IMR-90 (cell line): Measurements from ENCODE around the gene APC. TPM values are rescaled to one million over a fixed set of nuclear protein-coding genes. Genes with fewer than 3 reads are reported as not detected.

Source experiments
- ATAC-seq: fragments of 200-7000 bp; cut with Tn5 transposase; 2 replicates; pipeline ENCODE4 v1.9.1; 2020; ENCODE audit warnings: low read depth, mild to moderate bottlenecking, moderate library complexity
- BruUV-seq: library from RNA; stranded (reverse); fragments of 400-500 nt; replicated peaks from 2 replicates; lab custom pipeline; 2021; lab: Mats Ljungman, UMichigan
- CTCF ChIA-PET: fragments of 300-600 bp; formaldehyde crosslinking; extraction: SDS; loops from one replicate; lab custom pipeline; 2021; ENCODE audit warnings: antibody characterized with exemption; lab: Yijun Ruan, JAX
- POLR2A ChIA-PET: fragments of 300-600 bp; sonication (Branson Sonifier 250); formaldehyde crosslinking; loops from one replicate; lab custom pipeline; 2022; ENCODE audit warnings: antibody characterized with exemption; ENCODE audit not compliant: unreplicated experiment; lab: Charles Lee
- DNase-seq: peaks from one replicate; pipeline ENCODE4 v3.0.0; 2013
- H2AFZ ChIP-seq: replicated peaks from 2 replicates; pipeline ENCODE3; 2013; ENCODE audit warnings: low read length, mild to moderate bottlenecking; ENCODE audit not compliant: poor library complexity
- H2AK5ac ChIP-seq: 2 replicates; pipeline ENCODE4 v1.6.1; 2013; ENCODE audit warnings: low read depth, low read length, inconsistent platforms
- H2AK9ac ChIP-seq: replicated peaks from 2 replicates; pipeline ENCODE3; 2013; ENCODE audit warnings: mild to moderate bottlenecking, low read depth, low read length, moderate library complexity; ENCODE audit not compliant: poor library complexity
- H2BK120ac ChIP-seq: 2 replicates; pipeline ENCODE4 v1.6.1; 2013; ENCODE audit warnings: low read depth, low read length, inconsistent platforms
- H2BK15ac ChIP-seq: 3 replicates; pipeline ENCODE4 v1.6.1; 2013; ENCODE audit warnings: low read depth, low read length, inconsistent platforms
- H2BK20ac ChIP-seq: 2 replicates; pipeline ENCODE4 v1.6.1; 2013; ENCODE audit warnings: low read depth, mild to moderate bottlenecking, inconsistent platforms, low read length, moderate library complexity
- H2BK5ac ChIP-seq: 2 replicates; pipeline ENCODE4 v1.6.1; 2013; ENCODE audit warnings: mild to moderate bottlenecking, low read depth, low read length, inconsistent platforms; ENCODE audit not compliant: poor library complexity, severe bottlenecking
- H3K14ac ChIP-seq: replicated peaks from 2 replicates; pipeline ENCODE4 v1.6.1; 2013; ENCODE audit warnings: low read depth, low read length, inconsistent platforms
- H3K18ac ChIP-seq: 2 replicates; pipeline ENCODE4 v1.6.1; 2013; ENCODE audit warnings: low read depth, low read length, control low read depth
- H3K23ac ChIP-seq: 2 replicates; pipeline ENCODE4 v1.6.1; 2013; ENCODE audit warnings: low read depth, low read length, inconsistent platforms
- H3K27ac ChIP-seq: 2 replicates; pipeline ENCODE4 v1.5.1; 2013; ENCODE audit warnings: mild to moderate bottlenecking, control low read depth, low read length; ENCODE audit not compliant: insufficient read depth
- H3K27me3 ChIP-seq: 2 replicates; pipeline ENCODE4 v1.6.1; 2013; ENCODE audit warnings: low read length; ENCODE audit not compliant: control insufficient read depth, insufficient read depth
- H3K36me3 ChIP-seq: 2 replicates; pipeline ENCODE4 v1.6.1; 2013; ENCODE audit warnings: low read length, mixed read lengths; ENCODE audit not compliant: control insufficient read depth, insufficient read depth
- H3K4ac ChIP-seq: 2 replicates; pipeline ENCODE4 v1.6.1; 2013; ENCODE audit warnings: low read depth, low read length, inconsistent platforms
- H3K4me1 ChIP-seq: 2 replicates; pipeline ENCODE4 v1.6.1; 2013; ENCODE audit warnings: low read length, mixed read lengths; ENCODE audit not compliant: control insufficient read depth, insufficient read depth
- H3K4me2 ChIP-seq: 2 replicates; pipeline ENCODE4 v1.6.1; 2013; ENCODE audit warnings: low read depth, mild to moderate bottlenecking, control low read depth, low read length, moderate library complexity
- H3K4me3 ChIP-seq: 2 replicates; pipeline ENCODE4 v1.5.1; 2013; ENCODE audit warnings: low read depth, mild to moderate bottlenecking, control low read depth, low read length, moderate library complexity; ENCODE audit not compliant: insufficient read depth
- H3K56ac ChIP-seq: 2 replicates; pipeline ENCODE4 v1.6.1; 2013; ENCODE audit warnings: low read length, inconsistent platforms; ENCODE audit not compliant: insufficient read depth; ENCODE audit errors: extremely low read depth
- H3K79me1 ChIP-seq, 2 experiments: 2 replicates each; pipeline ENCODE4 v1.6.1; 2013; ENCODE audit warnings: low read length in 2 of 2, inconsistent platforms in 1 of 2, low read depth in 1 of 2
- H3K9ac ChIP-seq: 2 replicates; pipeline ENCODE4 v1.6.1; 2013; ENCODE audit warnings: low read depth, low read length, control low read depth
- H3K9me1 ChIP-seq: 2 replicates; pipeline ENCODE4 v1.6.1; 2013; ENCODE audit warnings: low read length, inconsistent platforms; ENCODE audit not compliant: insufficient read depth
- H3K9me3 ChIP-seq: 2 replicates; pipeline ENCODE4 v1.6.1; 2013; ENCODE audit warnings: low read length; ENCODE audit not compliant: control insufficient read depth, insufficient read depth
- H4K20me1 ChIP-seq: 2 replicates; pipeline ENCODE4 v1.6.1; 2013; ENCODE audit warnings: low read length, inconsistent platforms; ENCODE audit not compliant: insufficient read depth
- H4K5ac ChIP-seq: 2 replicates; pipeline ENCODE4 v1.6.1; 2013; ENCODE audit warnings: mild to moderate bottlenecking, low read depth, low read length, control low read depth
- H4K8ac ChIP-seq, 2 experiments: 2 replicates each; pipeline ENCODE4 v1.6.1; 2013; ENCODE audit warnings: low read depth in 2 of 2, low read length in 2 of 2, control low read depth in 1 of 2, inconsistent platforms in 1 of 2
- H4K91ac ChIP-seq: 2 replicates; pipeline ENCODE4 v1.6.1; 2013; ENCODE audit warnings: low read depth, low read length, inconsistent platforms; ENCODE audit not compliant: insufficient read depth
- BHLHE40 ChIP-seq: fragments of 150-350 bp; IDR thresholded peaks from 2 replicates; pipeline ENCODE4 v1.6.1; 2016; ENCODE audit warnings: mild to moderate bottlenecking, low read depth, low read length
- CHD1 ChIP-seq: IDR thresholded peaks from 2 replicates; pipeline ENCODE4 v1.6.1; 2012; ENCODE audit warnings: low read depth, low read length, improper control_type of control experiment
- MAFK ChIP-seq: IDR thresholded peaks from 2 replicates; pipeline ENCODE4 v1.6.1; 2012; ENCODE audit warnings: low read depth, low read length, improper control_type of control experiment
- MXI1 ChIP-seq: IDR thresholded peaks from 2 replicates; pipeline ENCODE4 v1.6.1; 2012; ENCODE audit warnings: low read depth, mild to moderate bottlenecking, low read length, moderate library complexity, borderline replicate concordance
- RFX5 ChIP-seq: IDR thresholded peaks from 2 replicates; pipeline ENCODE4 v1.8.0; 2012; ENCODE audit warnings: low read depth, mild to moderate bottlenecking, low read length, moderate library complexity
- dilution Hi-C: fragments of 300-500 bp; cut with HindIII; formaldehyde crosslinking; loops from one replicate; pipeline ENCODE4 v1.14.3; 2018; ENCODE audit warnings: low sequenced_read_pairs; ENCODE audit not compliant: unreplicated experiment
- in situ Hi-C: fragments of 300-500 bp; cut with MboI; formaldehyde crosslinking; loops from 3 replicates; pipeline ENCODE4 v1.14.3; 2019; ENCODE audit warnings: low sequenced_read_pairs, inconsistent platforms, mixed read lengths
- intact Hi-C: fragments of 100-400 bp; cut with micrococcal nuclease; formaldehyde crosslinking; loops from 2 replicates; pipeline ENCODE4 v1.10.0; 2022
- polyA plus RNA-seq, 3 experiments: library from polyadenylated mRNA; depleted of rRNA; stranded (reverse); fragments of >200 nt; gene quantifications; 2 replicates each; pipeline ENCODE4 v1.2.3, GENCODE V29; 2012; ENCODE audit warnings: low replicate concordance in 1 of 3
- total RNA-seq: library from RNA; depleted of rRNA; stranded (reverse); fragments of >200 nt; gene quantifications from 2 replicates; pipeline ENCODE4 v1.2.3, GENCODE V29; 2012
- TF ChIP-seq, protein P1 (sequence below): fragments of 150-350 bp; IDR thresholded peaks from 2 replicates; pipeline ENCODE4 v1.6.1; 2017; ENCODE audit warnings: mild to moderate bottlenecking, antibody characterized with exemption, low read length, low read depth
- TF ChIP-seq, protein P2 (sequence below): conservative IDR thresholded peaks from 2 replicates; pipeline ENCODE4 v1.5.1; 2012; ENCODE audit warnings: mild to moderate bottlenecking, low read depth, low read length, improper control_type of control experiment

The APC gene
- total and polyA plus RNA-seq, 2 of the 4 experiments (the other 2 are of a cell fraction) = 7.3 to 58.4 TPM

GRCh38 chr5:112857866-112858265 is 120.2 kb downstream of the APC start:
- dilution Hi-C loops = no loop called here
- CTCF ChIA-PET = no interaction called here
- H3K4me1 ChIP-seq = no peaks in the 10 kb centered on the region; the same call in 1 of the 2 replicates

More at GRCh38 chr5:112857866-112858265, 120.2 kb downstream of the APC start:
- no peak overlapping the region for H2BK20ac ChIP-seq
- no peak overlapping the region for H2AK5ac ChIP-seq
- in situ Hi-C loops = no loop called here
- ATAC-seq = no peak
- no peak overlapping the region for H4K91ac ChIP-seq
- H2BK120ac ChIP-seq = no peak overlapping the region
- no peak overlapping the region for H2BK15ac ChIP-seq
- no peak overlapping the region for H3K4me2 ChIP-seq
- peaks cover 2% of the 10 kb centered on the region; the same call in 1 of the 2 replicates for H3K9me3 ChIP-seq
- POLR2A ChIA-PET = no interaction called here
- no peak overlapping the region for H4K8ac ChIP-seq
- no peak overlapping the region for H3K27ac ChIP-seq
- no peak overlapping the region for H3K4me3 ChIP-seq
- H2AK9ac ChIP-seq = no peak overlapping the region
- no TSS peak for BruUV-seq
- peaks cover 3 to 17% of the 10 kb centered on the region in 2 experiments; a peak in 3 of 4 replicates for H3K79me1 ChIP-seq
- no peak overlapping the region for H3K9ac ChIP-seq
- TF ChIP-seq RFX5 (no peak), BHLHE40 (no peak), CHD1 (no peak), MAFK (no peak), MXI1 (no peak)
- TF ChIP-seq, protein P1, sequence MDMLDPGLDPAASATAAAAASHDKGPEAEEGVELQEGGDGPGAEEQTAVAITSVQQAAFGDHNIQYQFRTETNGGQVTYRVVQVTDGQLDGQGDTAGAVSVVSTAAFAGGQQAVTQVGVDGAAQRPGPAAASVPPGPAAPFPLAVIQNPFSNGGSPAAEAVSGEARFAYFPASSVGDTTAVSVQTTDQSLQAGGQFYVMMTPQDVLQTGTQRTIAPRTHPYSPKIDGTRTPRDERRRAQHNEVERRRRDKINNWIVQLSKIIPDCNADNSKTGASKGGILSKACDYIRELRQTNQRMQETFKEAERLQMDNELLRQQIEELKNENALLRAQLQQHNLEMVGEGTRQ = no peak
- TF ChIP-seq, protein P2, sequence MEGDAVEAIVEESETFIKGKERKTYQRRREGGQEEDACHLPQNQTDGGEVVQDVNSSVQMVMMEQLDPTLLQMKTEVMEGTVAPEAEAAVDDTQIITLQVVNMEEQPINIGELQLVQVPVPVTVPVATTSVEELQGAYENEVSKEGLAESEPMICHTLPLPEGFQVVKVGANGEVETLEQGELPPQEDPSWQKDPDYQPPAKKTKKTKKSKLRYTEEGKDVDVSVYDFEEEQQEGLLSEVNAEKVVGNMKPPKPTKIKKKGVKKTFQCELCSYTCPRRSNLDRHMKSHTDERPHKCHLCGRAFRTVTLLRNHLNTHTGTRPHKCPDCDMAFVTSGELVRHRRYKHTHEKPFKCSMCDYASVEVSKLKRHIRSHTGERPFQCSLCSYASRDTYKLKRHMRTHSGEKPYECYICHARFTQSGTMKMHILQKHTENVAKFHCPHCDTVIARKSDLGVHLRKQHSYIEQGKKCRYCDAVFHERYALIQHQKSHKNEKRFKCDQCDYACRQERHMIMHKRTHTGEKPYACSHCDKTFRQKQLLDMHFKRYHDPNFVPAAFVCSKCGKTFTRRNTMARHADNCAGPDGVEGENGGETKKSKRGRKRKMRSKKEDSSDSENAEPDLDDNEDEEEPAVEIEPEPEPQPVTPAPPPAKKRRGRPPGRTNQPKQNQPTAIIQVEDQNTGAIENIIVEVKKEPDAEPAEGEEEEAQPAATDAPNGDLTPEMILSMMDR = no peak
- H3K14ac ChIP-seq = no peak overlapping the region
- H3K23ac ChIP-seq = no peak overlapping the region
- no peak overlapping the region for H3K4ac ChIP-seq
- H2BK5ac ChIP-seq = no peak overlapping the region
- H3K27me3 ChIP-seq = peaks cover 4% of the 10 kb centered on the region
- H3K9me1 ChIP-seq = 0 out of 2 replicates have a peak, but pooled peaks cover 5% of the 10 kb centered on the region
- 0 out of 2 replicates have a peak, but pooled peaks cover 8% of the 10 kb centered on the region for H4K20me1 ChIP-seq
- intact Hi-C loops = loop anchor here (10.0 kb wide), 1 partner anchor 153 kb away; no protein-coding TSS in a partner anchor
- H3K56ac ChIP-seq = no peak overlapping the region
- no peak for DNase-seq
- no peak overlapping the region for H3K18ac ChIP-seq
- no peak overlapping the region for H2AFZ ChIP-seq
- H3K36me3 ChIP-seq = no peaks in the 10 kb centered on the region
- no peak overlapping the region for H4K5ac ChIP-seq
